GM18517 (cell line): ENCODE results near the gene CAMK2D.
"Not testable (repeated sequence)": the region's sequence is repeated elsewhere in the genome, so short reads cannot be mapped to it uniquely, and the experiment has no call there.

Experiments used
- ATAC-seq: cut with Tn5 transposase; IDR thresholded peaks from one replicate; pipeline ENCODE4 v1.9.1; 2021; ENCODE audit warnings: mild to moderate bottlenecking, moderate library complexity; ENCODE audit not compliant: unreplicated experiment

CAMK2D gene

GRCh38 chr4:113761620-113762185 lies at the start of gene CAMK2D:
Gene CAMK2D (minus strand): TSS chr4:113761738. CDS start chr4:113761068, 670 bp downstream.
- peak; percentile 44 for ATAC-seq

DNA sequence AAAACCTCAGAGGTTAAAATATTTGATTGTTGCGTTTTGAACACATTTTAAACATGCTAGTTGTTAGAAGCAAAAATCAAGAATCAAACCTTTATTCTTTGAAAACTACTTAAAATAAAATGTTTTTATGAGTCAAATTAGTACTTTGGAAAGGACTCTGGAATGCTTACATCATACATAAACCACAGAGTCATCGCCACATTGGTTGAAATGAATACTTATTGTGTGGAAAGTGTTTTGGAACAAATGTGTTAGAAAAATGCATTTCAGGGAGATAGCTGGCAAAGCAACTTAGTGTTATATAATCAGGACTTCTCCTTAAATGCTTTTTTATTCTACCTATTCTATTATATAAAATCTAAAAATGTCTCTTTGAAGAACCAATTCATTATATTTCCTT lies 49.4 kb upstream of the CAMK2D start:
- no peak for ATAC-seq

DNA sequence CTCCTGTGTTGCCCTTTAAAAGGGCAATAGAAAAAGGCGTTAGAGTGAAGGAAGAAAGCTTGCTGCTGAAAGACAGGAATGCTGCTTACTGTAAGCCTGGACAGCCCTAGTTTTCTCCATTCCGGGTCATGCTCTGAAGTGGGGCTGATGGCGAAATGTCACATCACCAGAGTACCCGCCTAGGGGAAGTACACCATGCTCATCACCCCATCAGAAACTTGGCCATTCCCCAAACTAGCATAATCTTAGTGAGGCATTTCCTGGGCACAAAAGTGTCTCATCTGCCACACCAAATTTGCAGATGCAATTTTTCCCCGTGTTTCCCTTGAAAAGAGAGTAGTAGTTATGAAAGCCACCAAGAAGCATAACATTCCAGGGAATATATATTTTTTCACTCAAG lies 47.8 kb upstream of the CAMK2D start:
- no peak for ATAC-seq

GRCh38 chr4:113806850-113807249 lies 45.3 kb upstream of the CAMK2D start:
- no peak for ATAC-seq

DNA sequence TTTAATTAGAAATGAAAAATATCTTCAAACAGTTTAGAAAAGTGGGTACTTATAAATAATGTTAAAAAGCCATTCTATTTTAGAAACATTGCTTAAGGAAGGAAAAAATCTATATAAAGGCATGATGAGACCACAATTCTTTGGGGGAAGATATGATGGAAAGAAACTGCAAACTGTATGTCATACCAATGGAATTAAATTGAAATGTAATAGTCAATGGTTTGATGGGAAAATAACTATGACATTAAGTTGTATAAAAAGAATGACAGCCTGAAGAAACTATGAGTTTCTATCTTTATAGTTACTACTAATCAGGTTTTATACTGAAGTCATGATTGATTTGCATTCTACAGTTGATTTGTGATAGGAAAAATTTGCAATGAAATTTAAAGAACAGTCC lies 40.3 kb upstream of the CAMK2D start:
- ATAC-seq: no peak

GRCh38 chr4:113796381-113796780 lies 34.8 kb upstream of the CAMK2D start:
- not testable (repeated sequence) for ATAC-seq

DNA sequence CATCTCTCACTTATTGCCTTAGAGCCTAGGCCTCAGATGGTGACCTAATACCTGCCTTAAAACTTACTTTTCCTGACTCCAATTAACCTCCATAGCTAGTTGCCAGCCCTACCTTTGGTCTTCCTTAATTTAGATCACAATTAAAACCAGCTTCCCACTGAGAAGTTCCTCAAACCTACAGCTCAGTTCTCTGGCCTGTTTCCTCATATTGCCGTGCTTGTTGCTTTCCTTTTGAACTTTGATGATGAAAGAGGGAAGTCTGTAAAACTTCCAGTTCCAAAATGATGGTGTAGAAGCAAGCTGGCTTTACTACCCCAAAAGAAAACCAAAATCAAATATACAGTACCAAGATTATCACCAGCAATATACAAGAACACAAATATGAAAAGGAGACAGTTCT lies 28.9 kb upstream of the CAMK2D start:
- ATAC-seq: no peak

- no peak for ATAC-seq
Measured at GRCh38 chr4:113788888-113789287, 27.4 kb upstream of the CAMK2D start.

GRCh38 chr4:113785781-113786180 lies 24.2 kb upstream of the CAMK2D start:
- ATAC-seq: no peak

DNA sequence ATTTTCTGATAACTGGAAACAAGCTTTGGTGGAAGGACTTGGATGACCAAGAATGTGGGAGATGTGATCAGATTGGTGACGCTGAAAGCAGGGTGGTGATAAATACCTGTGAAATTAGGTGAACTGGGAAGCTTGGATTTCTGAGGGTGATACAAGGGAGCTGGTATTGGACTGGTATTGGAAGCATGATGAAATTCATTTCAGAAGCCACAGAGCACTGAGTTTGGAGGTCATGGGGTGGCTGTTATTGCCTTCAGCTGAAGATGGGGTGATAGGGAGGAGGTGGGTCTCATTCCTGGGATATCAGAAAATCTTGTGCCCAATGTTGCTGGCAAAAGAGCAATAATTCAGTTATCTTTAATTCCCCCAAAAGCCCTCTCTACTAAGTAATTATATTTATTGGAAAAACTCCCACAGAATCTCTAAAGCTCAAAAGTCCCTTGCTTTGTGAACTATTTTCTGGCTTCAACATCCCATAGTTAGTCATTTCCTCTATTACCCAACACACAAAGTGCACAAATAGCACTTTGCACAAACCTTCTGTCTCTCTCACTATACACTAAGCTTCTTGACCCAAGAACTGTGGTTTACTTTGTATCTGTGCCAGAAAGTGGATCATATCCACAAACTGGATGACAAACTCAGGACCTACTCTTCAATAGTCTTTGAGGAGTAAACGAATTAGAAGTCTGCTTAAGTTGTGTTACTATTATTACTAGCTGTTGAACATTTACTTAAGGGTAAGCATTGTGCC lies 23.1 kb upstream of the CAMK2D start:
- no peak for ATAC-seq

DNA sequence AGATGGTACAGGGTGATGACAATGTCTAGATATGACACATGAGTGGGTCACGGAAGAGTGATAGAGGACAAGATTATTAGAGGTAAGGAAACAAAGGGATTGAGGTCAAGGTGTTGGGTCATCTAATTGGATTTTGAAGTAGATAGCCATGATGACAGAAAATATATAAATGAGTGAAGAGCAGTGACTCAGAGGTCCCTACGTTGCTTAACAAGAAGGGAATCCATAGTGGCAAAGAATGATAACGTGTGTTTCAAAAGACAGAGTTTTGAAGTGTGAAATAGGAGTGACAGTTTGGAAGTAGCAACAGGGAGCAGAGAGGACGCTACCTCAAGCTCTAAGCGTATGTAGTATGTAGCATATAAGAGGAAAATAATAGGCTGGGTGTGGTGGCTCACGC lies 22.2 kb upstream of the CAMK2D start:
- no peak for ATAC-seq

DNA sequence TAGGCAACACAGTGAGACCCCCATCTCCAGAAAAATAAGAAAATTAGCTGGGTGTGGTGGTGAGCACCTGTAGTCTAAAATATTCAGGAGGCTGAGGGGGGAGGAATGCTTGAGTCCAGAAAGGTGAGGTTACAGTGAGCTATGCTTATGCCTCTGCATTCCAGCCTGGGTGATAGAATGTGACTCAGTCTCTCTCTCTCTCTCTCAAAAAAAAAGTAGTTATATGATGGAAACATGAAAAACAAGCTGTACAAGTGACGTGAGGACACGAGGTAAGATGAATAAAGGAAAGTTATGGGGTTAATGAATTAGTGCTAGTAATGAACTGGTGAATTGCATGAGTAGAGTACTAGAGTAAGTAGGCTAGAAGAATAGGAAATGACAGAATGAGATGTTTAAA lies 21.8 kb upstream of the CAMK2D start:
- no peak for ATAC-seq

DNA sequence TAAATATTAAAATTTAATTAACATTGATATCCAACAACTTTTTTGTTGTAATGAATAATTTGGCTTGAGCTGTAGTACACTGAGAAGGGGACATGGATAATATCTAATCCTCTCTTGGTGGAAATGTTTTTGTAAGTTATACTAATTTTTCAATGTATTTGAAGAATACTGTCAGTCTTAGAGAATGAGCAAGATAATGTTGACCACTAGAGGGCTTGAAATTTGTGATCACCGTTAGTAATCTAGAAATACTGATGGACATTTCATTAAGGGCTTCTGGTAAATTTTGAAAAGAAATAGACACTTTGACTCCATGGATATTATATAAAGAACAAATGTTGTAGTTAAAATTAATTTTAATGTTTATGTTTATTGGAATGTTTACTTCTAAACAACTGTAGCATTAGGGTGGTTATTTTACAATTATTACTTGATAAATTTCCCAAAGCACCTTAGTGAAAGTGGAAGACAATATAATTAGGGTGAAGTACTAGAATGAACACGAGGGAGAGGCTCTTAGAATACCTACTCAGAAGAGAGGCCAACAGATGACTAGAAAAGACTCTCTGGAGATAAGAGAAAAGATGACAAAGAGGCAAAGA lies 20.0 kb upstream of the CAMK2D start:
- ATAC-seq: peak; percentile 64

DNA sequence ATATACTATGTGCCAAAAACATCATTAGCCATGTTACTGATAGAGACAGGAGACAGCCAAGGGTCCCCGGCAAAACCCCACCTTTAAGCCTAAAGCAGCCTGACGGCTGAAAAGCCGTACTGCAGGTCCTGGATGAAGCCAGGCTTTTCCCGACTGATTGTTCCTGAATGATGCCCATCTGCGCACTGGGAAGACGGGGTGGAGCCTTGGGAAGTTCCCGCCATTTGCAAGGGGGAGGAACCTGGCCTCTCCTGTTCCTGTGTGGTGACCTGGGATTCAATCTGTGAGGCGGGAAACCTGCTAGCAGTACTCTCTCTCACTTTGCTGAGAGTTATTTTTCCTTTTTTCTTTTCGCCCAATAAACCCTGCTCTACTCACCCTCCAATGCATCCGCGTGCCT lies 15.1 kb upstream of the CAMK2D start:
- ATAC-seq: no peak

DNA sequence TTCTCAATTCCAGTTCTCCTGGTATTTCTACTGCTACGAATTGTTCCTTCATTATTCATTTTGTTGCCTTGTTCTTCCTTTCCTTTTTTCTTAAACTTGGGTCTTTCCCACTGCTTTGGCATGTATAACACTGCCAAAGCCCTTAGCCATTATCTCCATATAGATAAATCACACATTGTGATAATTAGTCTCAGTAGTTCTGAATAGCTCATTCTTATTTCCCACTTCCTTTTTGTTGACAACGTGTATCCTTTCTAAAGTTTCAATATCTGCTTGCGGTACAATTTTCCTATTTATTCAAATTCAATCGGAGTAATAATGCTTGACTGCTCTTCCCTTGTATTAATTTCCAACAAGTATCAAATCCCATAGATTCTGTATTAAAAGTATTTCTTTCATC lies 14.5 kb upstream of the CAMK2D start:
- ATAC-seq: no peak

DNA sequence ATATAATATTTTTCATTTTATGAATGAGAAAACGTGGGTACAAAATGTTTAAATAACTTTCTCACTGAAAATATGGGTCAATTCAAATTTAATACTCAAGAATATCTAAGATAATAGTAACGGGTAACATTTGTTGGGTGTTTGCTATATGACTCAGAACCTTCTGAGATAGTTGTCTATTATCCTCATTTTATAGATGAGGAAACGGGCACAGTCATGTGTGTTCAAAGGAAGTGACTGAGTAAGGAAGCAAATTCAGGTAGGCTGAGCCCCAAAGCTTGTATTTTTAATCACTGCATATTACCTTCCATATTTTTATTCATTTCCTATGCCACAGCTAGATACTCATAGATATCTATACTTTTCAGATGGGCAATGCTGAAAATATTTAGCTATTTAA lies 12.2 kb upstream of the CAMK2D start:
- no peak for ATAC-seq

- no peak for ATAC-seq
Measured at GRCh38 chr4:113773014-113773413, 11.5 kb upstream of the CAMK2D start.

- ATAC-seq: no peak
Measured at GRCh38 chr4:113772319-113772718, 10.8 kb upstream of the CAMK2D start.

GRCh38 chr4:113769744-113770143 lies 8.2 kb upstream of the CAMK2D start:
- ATAC-seq: no peak

GRCh38 chr4:113768952-113769351 lies 7.4 kb upstream of the CAMK2D start:
- ATAC-seq: no peak

GRCh38 chr4:113766882-113767281 lies 5.3 kb upstream of the CAMK2D start:
- ATAC-seq: no peak

- ATAC-seq: no peak
Measured at GRCh38 chr4:113764720-113765264, 3.3 kb upstream of the CAMK2D start.
